Activated naive CD8-positive, alpha-beta T cell treated with anti-CD3 and anti-CD28 coated beads for 36 hours (primary cell): Measurements from ENCODE around the gene PIP5KL1. TPM values are rescaled to one million over a fixed set of nuclear protein-coding genes. Genes with fewer than 3 reads are reported as not detected.

Experiments used
- DNase-seq: peaks from one replicate; pipeline ENCODE4 v3.0.0; 2021
- H3K27ac Mint-ChIP-seq: one replicate; pipeline ENCODE4 v1.8.0; 2022; ENCODE audit warnings: mild to moderate bottlenecking, moderate library complexity, mixed read lengths
- H3K27me3 Mint-ChIP-seq: one replicate; pipeline ENCODE4 v1.8.0; 2022; ENCODE audit warnings: mild to moderate bottlenecking, mixed read lengths
- H3K36me3 Mint-ChIP-seq: one replicate; pipeline ENCODE4 v1.8.0; 2021; ENCODE audit warnings: mild to moderate bottlenecking, mixed read lengths
- H3K4me1 Mint-ChIP-seq: one replicate; pipeline ENCODE4 v1.8.0; 2021; ENCODE audit warnings: mixed read lengths
- H3K4me3 Mint-ChIP-seq: one replicate; pipeline ENCODE4 v1.8.0; 2022; ENCODE audit warnings: mild to moderate bottlenecking, moderate library complexity, mixed read lengths
- H3K9me3 Mint-ChIP-seq: one replicate; pipeline ENCODE4 v1.8.0; 2022; ENCODE audit warnings: mixed read lengths
- total RNA-seq, 2 experiments: library from RNA; stranded (reverse); gene quantifications; one replicate each; pipeline ENCODE4 v1.2.3, GENCODE V29; 2021

PIP5KL1 gene
- total RNA-seq, 2 experiments from 2014 or later = 2.3 to 3.2 TPM

DNA sequence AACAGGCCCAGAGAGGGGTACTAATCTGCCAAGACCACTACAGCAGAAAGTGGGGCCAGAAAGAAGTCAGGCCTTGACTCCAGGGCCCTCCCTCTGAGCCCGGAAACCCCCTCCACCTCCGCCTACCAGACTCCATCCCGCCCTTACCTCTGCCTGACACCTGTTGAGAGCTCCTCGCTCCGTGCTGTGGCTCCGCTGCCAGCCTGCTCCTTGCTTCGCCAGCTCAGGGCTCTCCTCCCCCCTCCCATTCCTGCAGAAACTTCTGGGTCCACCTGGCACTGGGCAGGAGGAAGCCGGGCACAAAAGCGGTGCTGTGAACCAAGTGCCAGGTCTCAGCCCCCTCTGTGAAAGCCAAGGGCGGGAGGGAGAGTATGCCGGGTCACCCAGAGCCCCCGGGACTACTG, 24.8 kb downstream of the PIP5KL1 start:
- Mint-ChIP-seq H3K4me3 (peak overlapping the region; percentile 85), H3K27me3 (no peaks in the 10 kb centered on the region), H3K36me3 (peaks cover 19% of the 10 kb centered on the region), H3K4me1 (peaks cover 54% of the 10 kb centered on the region), H3K9me3 (no peaks in the 10 kb centered on the region), H3K27ac (peak overlapping the region; percentile 97)
- peak; percentile 74 for DNase-seq

DNA sequence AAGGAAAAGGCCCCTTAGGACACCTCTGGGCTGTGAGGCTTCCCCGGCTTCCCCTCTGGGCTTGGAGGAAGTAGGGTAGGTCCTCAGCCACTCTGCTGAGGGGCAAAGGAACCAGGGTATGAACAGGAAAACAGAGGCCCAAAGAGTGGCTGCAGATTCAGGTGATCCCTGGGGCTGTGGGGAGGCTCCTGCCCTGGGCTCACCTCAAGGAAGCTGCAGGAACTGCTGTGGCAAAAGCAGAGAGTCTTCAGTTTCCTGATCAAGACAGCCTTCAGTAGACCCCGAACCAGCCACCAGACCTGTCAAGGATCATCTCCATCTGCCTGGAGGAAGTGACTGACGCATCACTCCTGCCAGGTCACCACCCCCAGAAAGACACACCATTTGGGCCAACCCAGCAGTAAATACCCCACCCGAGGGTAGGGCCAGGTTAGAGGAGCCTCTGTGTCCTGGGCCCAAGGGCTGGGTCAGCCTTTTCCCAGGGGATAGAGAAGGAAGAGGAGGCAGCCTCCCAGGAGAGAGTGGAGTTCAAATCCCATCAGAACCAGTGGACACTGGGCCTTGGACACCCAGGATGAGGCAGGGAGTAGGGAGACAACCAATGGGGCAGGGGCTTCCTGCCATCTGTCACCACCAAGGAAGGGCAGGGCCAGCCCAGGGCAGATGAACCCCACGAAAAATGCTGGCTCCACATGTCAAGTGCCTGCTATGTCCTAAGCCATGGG, 25.4 kb downstream of the PIP5KL1 start:
- Mint-ChIP-seq H3K9me3 (no peaks in the 10 kb centered on the region), H3K27ac (peak overlapping the region; percentile 97), H3K27me3 (no peaks in the 10 kb centered on the region), H3K4me1 (peaks cover 51% of the 10 kb centered on the region), H3K4me3 (peak overlapping the region; percentile 85), H3K36me3 (peaks cover 17% of the 10 kb centered on the region)
- DNase-seq = peak; percentile 67

DNA sequence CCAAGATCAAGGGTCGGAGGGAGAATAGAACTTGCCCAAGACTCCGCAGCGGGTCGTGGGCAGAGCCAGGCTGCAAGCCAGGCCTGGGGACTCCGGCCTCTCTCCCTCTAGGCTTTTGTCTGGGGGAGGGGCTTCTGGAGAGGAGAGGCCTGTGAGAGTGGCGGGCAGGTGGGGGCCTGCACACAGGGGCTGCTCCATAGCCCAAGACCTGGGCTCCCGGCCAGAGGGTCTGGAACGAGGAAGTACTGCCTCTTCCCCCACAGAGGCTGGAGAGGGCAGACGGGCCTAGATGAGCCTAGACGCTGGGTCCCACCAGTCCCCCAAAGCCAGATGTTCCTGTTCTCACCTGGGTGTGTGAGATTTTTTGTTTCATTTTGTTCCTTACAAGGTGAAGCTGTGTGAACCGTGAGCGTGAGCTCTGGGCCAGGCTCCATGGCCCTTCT, 26.0 kb downstream of the PIP5KL1 start:
- Mint-ChIP-seq H3K4me3 (peak overlapping the region; percentile 85), H3K4me1 (peaks cover 54% of the 10 kb centered on the region), H3K27me3 (no peaks in the 10 kb centered on the region), H3K9me3 (no peaks in the 10 kb centered on the region), H3K27ac (peak overlapping the region; percentile 97), H3K36me3 (peaks cover 16% of the 10 kb centered on the region)
- DNase-seq = no peak

- Mint-ChIP-seq H3K4me3 (peak overlapping the region; percentile 85), H3K36me3 (peaks cover 15% of the 10 kb centered on the region), H3K4me1 (peaks cover 54% of the 10 kb centered on the region), H3K27ac (peak overlapping the region; percentile 97), H3K9me3 (no peaks in the 10 kb centered on the region), H3K27me3 (no peaks in the 10 kb centered on the region)
- DNase-seq = peak; percentile 91
Observed at GRCh38 chr9:127903557-127904475, 26.8 kb downstream of the PIP5KL1 start.

GRCh38 chr9:127899128-127899943, 31.2 kb downstream of the PIP5KL1 start, which contains the start of gene ST6GALNAC6:
ST6GALNAC6 (minus strand) TSS chr9:127899603; CDS start chr9:127897981, 1,622 bp downstream.
- H3K4me3 Mint-ChIP-seq = peak within 1 kb of the TSS; percentile 88
- peak; percentile 87 for DNase-seq
- no peaks in the 10 kb centered on the region for H3K27me3 Mint-ChIP-seq
- peaks cover 1% of the 10 kb centered on the region for H3K9me3 Mint-ChIP-seq
- peaks cover 36% of the 10 kb centered on the region for H3K4me1 Mint-ChIP-seq
- peak within 1 kb of the TSS; percentile 83 for H3K27ac Mint-ChIP-seq
- H3K36me3 Mint-ChIP-seq = peaks cover 43% of the 10 kb centered on the region

- peak overlapping the region; percentile 83 for H3K27ac Mint-ChIP-seq
- peak; percentile 41 for DNase-seq
- peaks cover 29% of the 10 kb centered on the region for H3K4me1 Mint-ChIP-seq
- no peaks in the 10 kb centered on the region for H3K27me3 Mint-ChIP-seq
- peak overlapping the region; percentile 88 for H3K4me3 Mint-ChIP-seq
- peaks cover 1% of the 10 kb centered on the region for H3K9me3 Mint-ChIP-seq
- H3K36me3 Mint-ChIP-seq = peaks cover 46% of the 10 kb centered on the region
Observed at GRCh38 chr9:127898433-127899127, 32.0 kb downstream of the PIP5KL1 start.

DNA sequence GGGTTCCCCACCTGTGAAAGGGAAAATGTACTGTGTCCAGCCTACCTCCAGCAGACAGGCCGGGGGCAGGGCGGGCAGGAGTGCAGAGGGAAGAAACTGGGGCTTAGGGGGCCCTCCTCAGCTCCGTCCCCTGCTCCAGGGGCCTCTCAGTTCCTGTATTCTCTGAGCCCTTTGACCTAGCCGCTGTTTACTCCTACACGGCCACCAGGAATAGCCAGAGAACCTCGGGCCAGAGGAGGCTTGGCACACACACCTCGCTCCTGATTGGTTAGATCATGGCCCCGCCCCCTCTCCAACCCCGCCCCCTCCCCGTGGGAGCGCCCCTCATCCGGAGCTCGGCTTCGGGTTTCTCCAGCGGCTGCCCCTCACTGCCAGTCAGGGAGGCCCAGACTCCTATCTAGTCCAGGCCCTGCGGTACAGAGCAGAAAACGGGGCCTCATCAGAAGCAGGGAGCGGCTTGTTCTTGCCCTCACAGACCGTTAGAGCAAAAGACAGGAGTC, 33.3 kb downstream of the PIP5KL1 start:
- Mint-ChIP-seq H3K36me3 (peaks cover 57% of the 10 kb centered on the region), H3K27ac (no peak overlapping the region), H3K27me3 (no peaks in the 10 kb centered on the region), H3K4me3 (no peak overlapping the region), H3K9me3 (peaks cover 3% of the 10 kb centered on the region), H3K4me1 (peaks cover 24% of the 10 kb centered on the region)
- DNase-seq = no peak

GRCh38 chr9:127896395-127897192, 34.0 kb downstream of the PIP5KL1 start:
- no peak overlapping the region for H3K4me3 Mint-ChIP-seq
- DNase-seq = no peak
- H3K27ac Mint-ChIP-seq = no peak overlapping the region
- H3K36me3 Mint-ChIP-seq = peaks cover 57% of the 10 kb centered on the region
- peaks cover 3% of the 10 kb centered on the region for H3K9me3 Mint-ChIP-seq
- H3K4me1 Mint-ChIP-seq = peaks cover 20% of the 10 kb centered on the region
- no peaks in the 10 kb centered on the region for H3K27me3 Mint-ChIP-seq

- H3K36me3 Mint-ChIP-seq = peaks cover 60% of the 10 kb centered on the region
- H3K27me3 Mint-ChIP-seq = no peaks in the 10 kb centered on the region
- DNase-seq = no peak
- H3K4me1 Mint-ChIP-seq = peaks cover 17% of the 10 kb centered on the region
- no peak overlapping the region for H3K4me3 Mint-ChIP-seq
- H3K27ac Mint-ChIP-seq = no peak overlapping the region
- peaks cover 3% of the 10 kb centered on the region for H3K9me3 Mint-ChIP-seq
Observed at GRCh38 chr9:127895811-127896210, 34.8 kb downstream of the PIP5KL1 start.

GRCh38 chr9:127893392-127893791, 37.2 kb downstream of the PIP5KL1 start:
- H3K36me3 Mint-ChIP-seq = peaks cover 62% of the 10 kb centered on the region
- no peak overlapping the region for H3K4me3 Mint-ChIP-seq
- peak overlapping the region; percentile 17 for H3K27ac Mint-ChIP-seq

GRCh38 chr9:127892831-127893230, 37.7 kb downstream of the PIP5KL1 start:
- H3K27ac Mint-ChIP-seq = no peak overlapping the region
- DNase-seq = no peak
- H3K27me3 Mint-ChIP-seq = no peaks in the 10 kb centered on the region
- peaks cover 8% of the 10 kb centered on the region for H3K4me1 Mint-ChIP-seq
- peaks cover 61% of the 10 kb centered on the region for H3K36me3 Mint-ChIP-seq
- peaks cover 3% of the 10 kb centered on the region for H3K9me3 Mint-ChIP-seq
- no peak overlapping the region for H3K4me3 Mint-ChIP-seq

More at GRCh38 chr9:127893392-127893791, 37.2 kb downstream of the PIP5KL1 start:
- no peak for DNase-seq
- no peaks in the 10 kb centered on the region for H3K27me3 Mint-ChIP-seq
- peaks cover 9% of the 10 kb centered on the region for H3K4me1 Mint-ChIP-seq
- peaks cover 3% of the 10 kb centered on the region for H3K9me3 Mint-ChIP-seq

- no peaks in the 10 kb centered on the region for H3K27me3 Mint-ChIP-seq
- H3K9me3 Mint-ChIP-seq = peaks cover 3% of the 10 kb centered on the region
- H3K4me3 Mint-ChIP-seq = no peak overlapping the region
- H3K27ac Mint-ChIP-seq = no peak overlapping the region
- peaks cover 48% of the 10 kb centered on the region for H3K36me3 Mint-ChIP-seq
- DNase-seq = no peak
- H3K4me1 Mint-ChIP-seq = peaks cover 8% of the 10 kb centered on the region
Observed at GRCh38 chr9:127890053-127890452, 40.5 kb downstream of the PIP5KL1 start.

DNA sequence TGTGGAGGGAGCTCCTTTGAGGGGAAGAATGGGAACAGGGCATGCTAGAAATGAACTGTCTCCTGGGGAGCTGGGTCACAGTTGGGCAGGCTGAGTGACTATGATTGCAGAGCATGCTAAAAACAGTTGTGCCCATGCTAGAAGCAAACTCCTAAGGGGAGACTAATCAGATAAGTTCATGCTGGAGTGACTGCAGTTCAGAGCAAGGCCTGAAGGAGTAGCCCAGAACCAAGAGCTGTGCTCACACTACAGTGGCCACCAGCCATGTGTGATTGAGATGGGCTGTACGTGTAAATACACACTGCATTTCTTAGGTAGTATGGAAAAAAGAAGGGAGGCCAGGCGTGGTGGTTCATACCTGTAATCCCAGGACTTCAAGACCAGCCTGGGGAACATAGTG, 42.8 kb downstream of the PIP5KL1 start:
- Mint-ChIP-seq H3K36me3 (peaks cover 39% of the 10 kb centered on the region), H3K27me3 (no peaks in the 10 kb centered on the region), H3K4me1 (peaks cover 6% of the 10 kb centered on the region), H3K4me3 (no peak overlapping the region), H3K9me3 (no peaks in the 10 kb centered on the region), H3K27ac (no peak overlapping the region)
- no peak for DNase-seq
